H1 (cell line): Measurements from ENCODE around the gene DNM2. TPM values are rescaled to one million over a fixed set of nuclear protein-coding genes. Genes with fewer than 3 reads are reported as not detected.
A peak's percentile ranks its signal among the peaks of the same experiment; 100 is the strongest.

Experiments
- CREB1 ChIP-seq: IDR thresholded peaks from 2 replicates; pipeline ENCODE4 v1.6.1; 2012; ENCODE audit warnings: inconsistent platforms
- HDAC2 ChIP-seq, 2 experiments: fragments of 300-600 bp in 1 of 2; sonication (generic) in 1 of 2; IDR thresholded peaks; 2 replicates each; pipeline ENCODE4 v1.6.1; 2011 to 2012; ENCODE audit warnings: low read depth in 2 of 2, low read length in 2 of 2, mild to moderate bottlenecking in 2 of 2, moderate library complexity in 2 of 2, borderline replicate concordance in 1 of 2, inconsistent platforms in 1 of 2
- polyA plus RNA-seq, 7 experiments: library from polyadenylated mRNA; depleted of rRNA in 3 of 7; stranded (reverse) in 5 of 7; unstranded in 2 of 7; fragments of >200 nt in 5 of 7; fragments of 200-250 nt in 2 of 7; gene quantifications; 1 replicate in 5 of 7; 2 replicates in 1 of 7; 4 replicates in 1 of 7; pipeline versions ENCODE4 v1.2.1 to v1.2.3, GENCODE V29; 2011 to 2013; ENCODE audit warnings: missing spikeins in 2 of 7, mixed read lengths in 2 of 7
- total RNA-seq: library from RNA; stranded (reverse); fragmentation: NEBNext Ultra II Directional; extraction: Animal tissue kit (Norgen Biotek cat#: 25700); gene quantifications from 2 replicates; pipeline ENCODE4 v1.2.1, GENCODE V29; 2021

Gene DNM2
- total and polyA plus RNA-seq, 2 of the 8 experiments (the other 6 are each of a cell fraction or from before 2014, with no cell fraction given), result 61.9 to 120 TPM

GRCh38 chr19:10769533-10770491 lies 51.9 kb downstream of the DNM2 start (continued):
- TF ChIP-seq CREB1 (no peak), HDAC2 (IDR thresholded peaks at IDR 0.05; ENCODE audit: borderline replicate concordance in 1 of 2, low read depth in 2 of 2, low read length in 2 of 2) (0 out of 4 replicates have a peak, but pooled peaks of 1 of the 2 experiments have one; percentile 58)
